Vagina (tissue), 2 donors: ENCODE measurements around the gene RFTN1.

Experiments
- POLR2AphosphoS5 ChIP-seq, 2 donors: sonication (generic); formaldehyde crosslinking; IDR thresholded peaks; one replicate each; pipeline ENCODE4 v1.9.0; 2017; ENCODE audit warnings: antibody characterized with exemption in 2 of 2, mild to moderate bottlenecking in 2 of 2, low read depth in 1 of 2; ENCODE audit not compliant: insufficient read depth in 1 of 2
- TF ChIP-seq, protein P1 (sequence below), 3 experiments: fragments of 450-650 bp in 2 of 3; fragments of 200-600 bp in 1 of 3; sonication (generic) in 1 of 3; IDR thresholded peaks; one replicate each; pipeline ENCODE4 v1.5.1; 2017 to 2019; ENCODE audit warnings: antibody characterized with exemption in 3 of 3, mild to moderate bottlenecking in 2 of 3, moderate library complexity in 2 of 3

GRCh38 chr3:16381426-16381825 is 132.1 kb downstream of the RFTN1 start:
- TF ChIP-seq, protein P1, sequence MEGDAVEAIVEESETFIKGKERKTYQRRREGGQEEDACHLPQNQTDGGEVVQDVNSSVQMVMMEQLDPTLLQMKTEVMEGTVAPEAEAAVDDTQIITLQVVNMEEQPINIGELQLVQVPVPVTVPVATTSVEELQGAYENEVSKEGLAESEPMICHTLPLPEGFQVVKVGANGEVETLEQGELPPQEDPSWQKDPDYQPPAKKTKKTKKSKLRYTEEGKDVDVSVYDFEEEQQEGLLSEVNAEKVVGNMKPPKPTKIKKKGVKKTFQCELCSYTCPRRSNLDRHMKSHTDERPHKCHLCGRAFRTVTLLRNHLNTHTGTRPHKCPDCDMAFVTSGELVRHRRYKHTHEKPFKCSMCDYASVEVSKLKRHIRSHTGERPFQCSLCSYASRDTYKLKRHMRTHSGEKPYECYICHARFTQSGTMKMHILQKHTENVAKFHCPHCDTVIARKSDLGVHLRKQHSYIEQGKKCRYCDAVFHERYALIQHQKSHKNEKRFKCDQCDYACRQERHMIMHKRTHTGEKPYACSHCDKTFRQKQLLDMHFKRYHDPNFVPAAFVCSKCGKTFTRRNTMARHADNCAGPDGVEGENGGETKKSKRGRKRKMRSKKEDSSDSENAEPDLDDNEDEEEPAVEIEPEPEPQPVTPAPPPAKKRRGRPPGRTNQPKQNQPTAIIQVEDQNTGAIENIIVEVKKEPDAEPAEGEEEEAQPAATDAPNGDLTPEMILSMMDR (IDR thresholded peaks at IDR 0.05) = no peak
- no peak for TF ChIP-seq POLR2AphosphoS5 (IDR thresholded peaks at IDR 0.05; ENCODE audit: insufficient read depth in 1 of 2, low read depth in 1 of 2)
